GM12872 (cell line): ENCODE results near the gene SREBF1.
A peak's percentile ranks its signal among the peaks of the same experiment; 100 is the strongest.

ENCODE experiments used
- TF ChIP-seq, protein P1 (sequence below): IDR thresholded peaks from 3 replicates; pipeline ENCODE4 v1.5.1; 2011; ENCODE audit warnings: low read depth, mild to moderate bottlenecking, low read length, moderate library complexity; ENCODE audit not compliant: insufficient read depth

Gene SREBF1

DNA sequence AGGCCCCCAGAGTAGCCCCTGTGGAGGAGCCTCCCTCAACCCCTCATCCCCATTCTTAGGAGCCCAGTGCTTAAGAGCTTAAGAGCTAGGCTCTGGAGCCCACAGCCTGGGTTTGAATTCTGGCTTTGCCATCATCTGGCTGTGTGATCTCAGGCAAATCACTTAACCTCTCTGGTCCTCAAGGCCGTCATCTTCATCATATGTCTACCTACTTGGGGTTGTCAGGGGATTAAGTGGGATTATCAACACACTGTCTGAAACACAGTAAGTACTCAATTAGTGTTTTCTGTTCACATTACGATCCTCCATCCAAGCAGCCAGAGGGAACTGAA lies 4.8 kb downstream of the SREBF1 start:
- TF ChIP-seq, protein P1, sequence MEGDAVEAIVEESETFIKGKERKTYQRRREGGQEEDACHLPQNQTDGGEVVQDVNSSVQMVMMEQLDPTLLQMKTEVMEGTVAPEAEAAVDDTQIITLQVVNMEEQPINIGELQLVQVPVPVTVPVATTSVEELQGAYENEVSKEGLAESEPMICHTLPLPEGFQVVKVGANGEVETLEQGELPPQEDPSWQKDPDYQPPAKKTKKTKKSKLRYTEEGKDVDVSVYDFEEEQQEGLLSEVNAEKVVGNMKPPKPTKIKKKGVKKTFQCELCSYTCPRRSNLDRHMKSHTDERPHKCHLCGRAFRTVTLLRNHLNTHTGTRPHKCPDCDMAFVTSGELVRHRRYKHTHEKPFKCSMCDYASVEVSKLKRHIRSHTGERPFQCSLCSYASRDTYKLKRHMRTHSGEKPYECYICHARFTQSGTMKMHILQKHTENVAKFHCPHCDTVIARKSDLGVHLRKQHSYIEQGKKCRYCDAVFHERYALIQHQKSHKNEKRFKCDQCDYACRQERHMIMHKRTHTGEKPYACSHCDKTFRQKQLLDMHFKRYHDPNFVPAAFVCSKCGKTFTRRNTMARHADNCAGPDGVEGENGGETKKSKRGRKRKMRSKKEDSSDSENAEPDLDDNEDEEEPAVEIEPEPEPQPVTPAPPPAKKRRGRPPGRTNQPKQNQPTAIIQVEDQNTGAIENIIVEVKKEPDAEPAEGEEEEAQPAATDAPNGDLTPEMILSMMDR, result no peak

DNA sequence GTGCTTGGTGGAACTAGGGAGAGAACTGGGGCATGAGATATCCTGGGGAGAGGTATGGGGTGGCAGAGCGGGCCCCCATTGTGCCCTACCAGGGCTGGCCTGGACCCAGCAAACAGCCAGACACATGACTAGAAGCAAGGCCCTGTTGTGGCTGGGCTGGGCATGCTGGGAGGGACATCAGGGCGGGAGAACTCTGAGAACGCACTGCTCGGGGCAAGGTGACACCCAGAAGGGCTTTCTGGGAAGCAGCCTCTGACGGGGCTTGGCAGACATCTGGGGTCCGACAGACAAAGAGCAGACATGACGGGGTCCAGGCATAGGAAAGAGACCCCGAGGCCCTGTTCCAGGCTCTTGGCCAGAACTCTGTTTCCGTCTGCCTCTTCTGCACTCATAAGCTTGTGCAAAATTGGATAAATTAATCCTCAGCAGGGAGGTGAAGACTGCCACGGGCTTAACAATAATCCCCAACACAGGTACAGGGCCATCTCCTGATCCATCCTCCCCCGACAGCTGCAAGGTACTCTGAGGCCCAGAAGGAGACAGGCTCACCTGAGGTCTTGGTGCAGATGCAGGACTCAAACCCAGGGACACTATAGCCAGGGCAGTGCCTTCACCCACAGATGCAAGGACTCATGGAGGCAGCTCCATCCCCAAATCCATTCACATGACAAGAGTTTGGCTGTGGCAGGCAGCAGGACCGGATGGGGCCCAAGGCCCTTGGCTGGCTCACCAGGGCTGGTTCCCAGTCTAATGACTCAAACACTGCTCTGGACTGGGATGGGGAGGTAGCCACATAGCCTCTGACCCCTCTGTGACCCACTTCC lies 5.4 kb downstream of the SREBF1 start:
- TF ChIP-seq, protein P1, result no peak

DNA sequence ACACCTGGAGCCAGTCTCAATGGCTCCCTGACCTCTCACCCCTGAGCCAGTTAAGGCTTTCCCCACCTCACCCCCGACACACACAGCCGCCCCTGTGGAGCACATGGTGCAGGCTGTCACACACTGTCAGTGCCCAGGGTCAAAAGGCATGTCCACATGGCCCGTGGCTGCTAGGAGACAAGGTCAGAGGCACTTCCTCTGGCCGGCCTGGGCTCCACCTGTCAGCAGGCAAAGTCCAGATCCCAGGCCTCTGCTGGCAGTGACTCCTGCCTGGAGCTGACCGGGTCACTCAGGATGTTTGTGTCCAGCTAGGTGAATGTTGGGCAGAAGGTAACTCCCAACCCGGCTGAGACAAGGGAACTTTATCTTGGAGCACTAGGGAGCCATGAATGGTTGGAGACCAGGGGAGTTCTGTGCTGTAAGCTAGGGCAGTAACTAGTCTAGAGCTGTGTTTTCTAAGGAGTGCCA lies 6.0 kb downstream of the SREBF1 start:
- TF ChIP-seq, protein P1, result no peak

- TF ChIP-seq, protein P1, result no peak
These were observed 6.6 kb downstream of the SREBF1 start for GRCh38 chr17:17830269-17830567.

DNA sequence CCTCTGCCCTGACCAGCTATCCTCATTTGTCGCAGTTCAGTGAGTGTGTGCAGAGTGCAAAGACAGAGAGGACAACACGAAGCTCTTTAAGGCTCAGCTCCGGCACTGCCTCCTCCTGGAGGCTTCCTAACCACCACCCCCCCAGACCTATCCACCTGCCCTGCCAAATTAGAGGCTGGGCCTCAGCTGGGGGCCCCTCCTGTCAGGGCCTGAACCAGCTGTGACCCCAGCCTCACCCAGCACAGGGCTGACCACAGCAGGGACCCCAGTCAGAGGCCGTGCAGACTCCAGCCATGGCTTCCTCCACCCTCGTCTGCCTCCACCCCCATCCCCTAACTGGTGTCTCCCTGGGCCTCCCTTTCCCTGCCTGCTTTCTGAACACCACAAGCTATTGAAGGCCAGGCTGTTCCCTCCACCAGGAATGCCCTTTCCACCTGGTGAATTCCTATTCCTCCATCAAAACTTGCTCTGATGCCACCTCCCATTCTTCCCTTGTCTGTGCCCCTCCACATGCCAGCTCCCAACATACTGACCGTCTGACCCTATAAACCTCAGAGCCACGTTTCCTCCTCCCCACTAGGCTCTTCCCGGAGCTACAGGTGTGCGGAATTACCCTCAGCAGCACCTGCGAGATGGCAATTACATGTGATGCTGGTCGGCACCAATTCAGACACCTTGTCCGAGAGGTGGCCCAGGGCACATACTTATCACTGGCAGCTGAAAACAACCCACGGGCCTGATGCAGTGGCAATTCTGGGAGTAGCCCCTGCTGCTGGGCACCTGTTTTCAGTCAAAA lies 8.8 kb downstream of the SREBF1 start:
- TF ChIP-seq, protein P1, result 0 out of 3 replicates have a peak, but pooled peaks have one; percentile 15

DNA sequence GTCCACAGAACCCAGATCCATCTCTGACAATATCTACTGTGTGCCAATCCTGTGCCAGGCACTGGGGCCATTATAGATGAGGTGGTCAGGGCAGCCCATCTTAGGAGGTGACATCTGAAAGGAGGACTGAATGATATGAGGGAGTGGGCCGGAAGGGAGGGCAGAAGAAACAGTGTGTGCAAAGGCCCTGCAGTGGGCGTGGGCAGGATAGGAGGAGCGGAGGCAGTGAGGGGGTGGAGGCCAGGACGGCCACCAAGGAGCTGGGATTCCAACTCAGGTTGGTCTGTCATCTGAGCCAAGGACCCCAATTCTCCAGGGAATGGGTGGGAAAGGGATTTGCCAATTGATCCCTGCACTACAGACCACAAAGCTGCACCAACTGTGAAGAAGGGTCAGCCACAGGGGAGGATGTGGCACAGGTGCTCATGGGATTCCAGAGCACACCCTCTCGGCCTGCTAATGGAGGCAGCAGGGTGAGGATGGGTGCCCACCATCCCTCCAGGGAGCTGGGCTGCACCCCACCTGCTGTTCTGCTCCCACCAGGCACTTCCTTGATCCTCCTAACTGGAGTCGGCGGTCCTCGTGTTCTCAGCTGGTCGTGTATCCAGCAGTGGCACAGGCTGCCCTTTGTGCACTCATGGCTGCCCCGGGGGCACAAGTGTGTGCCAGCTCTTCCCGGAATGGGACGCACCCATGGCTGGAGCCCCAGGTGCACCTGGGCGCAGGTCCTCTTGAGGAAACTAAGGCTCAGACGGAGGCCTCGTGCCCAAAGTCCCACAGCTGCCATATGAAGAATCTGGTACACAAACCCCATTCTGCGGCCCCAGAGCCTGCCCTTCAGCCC lies 9.6 kb downstream of the SREBF1 start:
- TF ChIP-seq, protein P1, result no peak

DNA sequence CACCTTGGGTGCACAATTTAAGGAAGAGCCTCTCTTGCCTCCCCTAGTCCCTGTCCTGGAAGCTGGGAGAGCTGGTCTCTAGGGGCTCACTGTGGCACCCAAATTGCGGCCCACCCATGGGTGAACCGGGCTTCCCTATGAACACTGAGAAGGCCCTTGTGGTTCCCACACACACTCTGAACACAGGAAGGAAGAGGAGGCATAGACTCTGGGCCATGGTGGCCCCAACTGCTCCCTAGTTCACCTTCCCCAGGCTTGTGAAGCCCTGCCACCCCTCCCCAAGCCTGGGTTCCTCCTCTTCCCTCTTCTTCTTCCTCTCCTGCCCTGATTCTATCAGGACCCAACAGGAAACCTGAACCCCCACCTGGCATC lies 10.5 kb downstream of the SREBF1 start:
- TF ChIP-seq, protein P1, result no peak
